SKM-1 treated with dmso at 0.1 percent for 144 hours (cell line): Measurements from ENCODE around the gene ITPR3.

Experiments
- DNase-seq: peaks from one replicate; lab custom pipeline; 2025; ENCODE audit not compliant: unreplicated experiment; lab: John Stamatoyannopoulos, UW

ITPR3 gene

GRCh38 chr6:33683576-33684427 lies 62.7 kb downstream of the ITPR3 start:
- no peak for DNase-seq

GRCh38 chr6:33684428-33684896 lies 63.3 kb downstream of the ITPR3 start:
- no peak for DNase-seq

DNA sequence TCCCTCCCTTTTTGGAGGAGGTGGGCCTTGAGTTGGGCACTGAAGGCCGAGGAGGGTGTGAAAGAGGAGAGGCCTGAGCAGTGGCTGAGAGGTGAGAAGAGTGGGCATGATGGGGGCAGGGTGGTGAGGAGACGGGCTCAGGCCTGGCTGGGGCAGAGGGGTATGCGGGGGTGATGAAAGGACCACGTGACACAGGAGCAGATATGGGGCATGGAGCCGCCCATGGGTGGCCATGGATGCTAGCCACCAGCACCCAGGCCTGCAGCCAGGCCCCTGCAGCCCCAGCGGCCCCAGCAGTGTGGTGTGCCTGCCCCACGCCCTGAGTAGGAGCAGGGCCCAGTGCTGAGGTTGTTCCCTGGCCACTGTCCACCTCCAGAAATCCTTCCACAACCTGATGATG lies 63.9 kb downstream of the ITPR3 start:
- DNase-seq = no peak

DNA sequence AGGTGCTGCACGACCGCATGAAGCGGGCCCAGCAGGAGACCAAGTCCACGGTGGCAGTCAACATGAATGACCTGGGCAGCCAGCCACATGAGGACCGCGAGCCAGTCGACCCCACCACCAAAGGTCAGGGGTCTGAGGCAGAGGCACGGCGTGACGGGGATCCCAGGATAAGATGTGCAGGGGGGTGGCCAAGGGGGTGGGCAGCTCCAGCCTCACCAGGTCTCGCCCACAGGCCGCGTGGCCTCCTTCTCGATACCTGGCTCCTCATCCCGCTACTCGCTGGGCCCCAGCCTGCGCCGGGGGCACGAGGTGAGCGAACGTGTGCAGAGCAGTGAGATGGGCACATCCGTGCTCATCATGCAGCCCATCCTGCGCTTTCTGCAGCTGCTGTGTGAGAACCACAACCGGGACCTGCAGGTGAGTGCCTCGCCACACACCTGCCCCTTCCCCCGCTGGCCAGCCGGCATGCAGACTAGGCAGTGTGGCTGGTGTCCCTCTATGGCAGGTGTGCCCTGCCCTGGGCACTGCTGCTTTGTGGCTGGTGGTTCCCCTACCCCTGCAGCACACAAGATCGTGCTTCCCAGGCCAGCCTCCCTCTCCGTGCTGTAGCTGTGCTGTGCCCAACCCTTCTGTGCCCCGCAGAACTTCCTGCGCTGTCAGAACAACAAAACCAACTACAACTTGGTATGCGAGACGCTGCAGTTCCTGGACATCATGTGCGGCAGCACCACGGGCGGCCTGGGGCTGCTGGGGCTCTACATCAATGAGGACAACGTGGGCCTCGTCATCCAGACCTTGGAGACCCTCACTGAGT lies 64.5 kb downstream of the ITPR3 start:
- no peak for DNase-seq

GRCh38 chr6:33686225-33686924 lies 65.3 kb downstream of the ITPR3 start:
- DNase-seq = no peak

GRCh38 chr6:33686981-33687975 lies 66.2 kb downstream of the ITPR3 start:
- no peak for DNase-seq

DNA sequence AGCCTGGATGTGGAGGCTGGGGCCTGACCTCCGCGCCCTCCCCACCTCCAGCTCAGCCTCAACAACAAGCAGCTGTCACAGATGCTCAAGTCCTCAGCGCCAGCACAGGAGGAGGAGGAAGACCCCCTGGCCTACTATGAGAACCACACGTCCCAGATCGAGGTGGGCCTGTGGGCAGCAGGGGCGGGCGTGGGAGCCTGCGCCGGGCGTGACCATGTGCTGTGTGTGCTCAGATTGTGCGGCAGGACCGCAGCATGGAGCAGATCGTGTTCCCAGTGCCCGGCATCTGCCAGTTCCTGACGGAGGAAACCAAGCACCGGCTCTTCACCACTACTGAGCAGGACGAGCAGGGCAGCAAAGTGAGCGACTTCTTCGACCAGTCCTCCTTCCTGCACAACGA lies 66.9 kb downstream of the ITPR3 start:
- no peak for DNase-seq

- DNase-seq = no peak
These were observed 67.5 kb downstream of the ITPR3 start for GRCh38 chr6:33688451-33689147.

DNA sequence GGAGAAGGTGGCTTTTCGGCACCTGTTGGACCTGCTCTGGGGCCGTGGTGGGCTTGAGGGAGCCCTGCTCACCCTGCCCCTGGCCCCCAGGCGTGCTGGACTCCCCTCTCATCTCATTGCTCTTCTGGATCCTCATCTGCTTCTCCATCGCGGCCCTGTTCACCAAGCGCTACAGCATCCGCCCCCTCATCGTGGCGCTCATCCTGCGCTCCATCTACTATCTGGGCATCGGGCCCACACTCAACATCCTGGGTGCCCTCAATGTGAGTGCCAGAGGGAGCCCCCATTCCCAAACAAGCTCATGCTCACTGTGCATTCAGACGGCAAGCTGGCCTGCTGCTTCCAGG lies 68.0 kb downstream of the ITPR3 start:
- DNase-seq = no peak

GRCh38 chr6:33689879-33690278 lies 68.8 kb downstream of the ITPR3 start:
- no peak for DNase-seq

- DNase-seq = no peak
These were observed 69.6 kb downstream of the ITPR3 start for GRCh38 chr6:33690766-33691165.

DNA sequence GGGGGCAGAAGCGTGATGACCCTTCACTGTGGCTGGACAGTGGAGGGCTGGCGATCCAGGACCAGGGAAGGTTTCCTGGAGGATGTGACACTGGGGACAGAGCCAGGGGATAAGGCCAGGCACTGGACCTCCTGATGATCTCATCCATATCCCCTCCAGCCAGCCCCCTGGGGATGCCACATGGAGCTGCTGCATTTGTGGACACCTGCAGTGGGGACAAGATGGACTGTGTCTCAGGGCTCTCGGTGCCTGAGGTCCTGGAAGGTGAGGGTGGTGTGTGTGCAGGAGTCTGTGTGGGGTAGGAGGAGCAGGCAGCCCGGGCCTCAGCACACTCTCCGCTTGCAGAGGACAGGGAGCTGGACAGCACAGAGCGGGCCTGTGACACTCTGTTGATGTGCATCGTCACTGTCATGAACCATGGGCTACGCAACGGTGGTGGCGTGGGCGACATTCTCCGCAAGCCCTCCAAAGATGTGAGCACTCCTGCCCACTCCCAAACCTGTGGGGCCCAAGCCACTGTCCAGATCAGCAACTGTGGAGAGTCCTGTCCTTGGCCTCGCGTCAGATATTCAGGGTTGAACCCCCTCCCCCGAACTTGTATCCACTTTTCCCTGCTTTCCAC lies 70.4 kb downstream of the ITPR3 start:
- DNase-seq = no peak

GRCh38 chr6:33692078-33692759 lies 71.1 kb downstream of the ITPR3 start:
- DNase-seq = no peak

DNA sequence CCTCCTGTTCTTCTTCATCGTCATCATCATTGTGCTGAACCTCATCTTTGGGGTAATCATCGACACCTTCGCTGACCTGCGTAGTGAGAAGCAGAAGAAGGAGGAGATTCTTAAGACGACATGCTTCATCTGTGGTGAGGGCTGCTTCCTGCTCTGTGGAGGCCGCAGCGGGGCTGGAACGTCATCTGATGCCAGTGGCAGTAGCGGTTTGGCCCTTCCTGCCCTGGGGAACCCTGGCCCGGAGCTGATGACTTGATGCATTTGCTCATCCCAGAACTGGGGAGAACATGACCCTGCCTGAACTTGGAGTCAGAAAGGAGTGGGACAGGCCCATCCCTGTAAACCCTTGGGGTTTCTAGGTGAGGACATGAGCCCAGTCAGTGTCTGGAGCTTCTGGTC lies 71.6 kb downstream of the ITPR3 start:
- DNase-seq = no peak

DNA sequence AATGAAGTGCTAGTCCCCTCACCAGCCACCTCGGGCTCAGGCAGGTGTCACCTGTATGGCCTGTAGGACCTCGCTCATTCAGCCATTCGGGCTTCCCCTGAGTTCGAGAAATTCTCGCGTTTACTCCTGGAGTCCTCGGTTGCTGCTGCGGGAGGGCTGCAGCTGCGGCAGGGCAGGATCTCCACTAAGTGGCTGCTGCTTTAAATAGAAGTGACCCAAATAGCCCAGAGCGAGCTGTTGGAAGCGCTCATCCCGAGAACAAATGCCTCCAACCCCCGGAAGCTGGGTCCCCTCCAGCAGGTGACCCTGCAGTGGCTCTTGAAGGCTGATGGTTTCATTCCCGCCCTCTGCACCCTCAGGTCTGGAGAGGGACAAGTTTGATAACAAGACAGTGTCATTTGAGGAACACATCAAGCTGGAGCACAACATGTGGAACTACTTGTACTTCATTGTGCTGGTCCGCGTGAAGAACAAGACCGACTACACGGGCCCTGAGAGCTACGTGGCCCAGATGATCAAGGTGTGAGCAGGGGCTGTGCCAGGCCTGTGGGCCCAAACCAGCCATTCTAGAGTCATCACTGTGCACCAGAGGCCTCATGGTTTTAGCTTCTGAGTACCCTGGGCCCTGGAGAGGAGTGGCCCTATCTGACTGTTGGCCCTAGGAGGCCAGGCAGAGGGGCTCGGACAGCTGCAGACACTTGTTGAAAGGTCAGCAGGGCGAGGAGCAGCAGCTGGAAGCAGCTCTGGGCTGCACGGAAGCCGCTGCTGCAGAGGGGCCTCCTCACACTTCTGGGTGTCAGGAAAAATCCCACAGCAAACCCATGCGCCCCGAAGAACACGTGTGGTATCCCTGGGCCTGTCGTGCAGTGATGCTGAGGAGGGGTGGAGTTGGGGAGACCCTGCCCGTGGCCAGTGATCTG lies 72.3 kb downstream of the ITPR3 start:
- no peak for DNase-seq

DNA sequence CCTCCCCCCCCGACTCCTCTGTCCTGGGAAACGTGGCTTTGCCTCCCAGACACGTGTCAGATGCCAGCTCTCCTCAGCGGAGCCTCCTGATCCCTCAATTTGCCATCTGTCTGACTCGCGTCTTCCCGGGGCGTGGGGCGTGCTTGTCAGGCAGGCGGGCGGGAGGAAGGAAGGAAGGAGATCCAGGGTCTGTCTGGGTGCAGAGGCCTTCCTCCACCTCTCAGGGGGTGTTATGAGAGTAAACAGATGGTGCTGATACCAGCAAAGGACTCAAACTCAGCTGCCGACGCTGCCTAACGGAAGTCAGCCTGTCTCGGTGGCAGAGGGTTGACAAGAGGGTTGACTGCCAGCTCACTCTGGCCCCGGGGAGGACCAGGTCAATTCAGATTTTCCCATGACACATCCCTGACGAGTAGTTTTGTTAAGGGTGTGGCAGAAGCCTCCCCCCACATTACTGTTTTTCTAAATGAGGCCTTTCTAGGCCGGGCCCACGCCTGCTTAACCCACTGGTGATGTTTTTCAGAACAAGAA lies 73.3 kb downstream of the ITPR3 start:
- DNase-seq = no peak

GRCh38 chr6:33694977-33695376 lies 73.9 kb downstream of the ITPR3 start:
- DNase-seq = no peak
